ENCODE measurements around the gene ADCY10.
A peak's percentile ranks its signal among the peaks of the same experiment; 100 is the strongest.

Gene ADCY10

GRCh38 chr1:167821969-167822685 is 91.8 kb downstream of the ADCY10 start:
- Histone ChIP-seq H2AFZ (ENCODE audit: low read depth, low read length) (no peak overlapping the region), H3K9ac (ENCODE audit: low read length) (no peak overlapping the region), H3K27me3 (ENCODE audit: low read depth, low read length) (no peaks in the 10 kb centered on the region), H3K4me3 (ENCODE audit: low read length) (no peak overlapping the region), H3K9me3 (ENCODE audit: insufficient read depth, low read length) (no peaks in the 10 kb centered on the region), H3K4me2 (ENCODE audit: low read length) (no peak overlapping the region), H3K4me1 (ENCODE audit: low read length) (no peaks in the 10 kb centered on the region), H3K79me2 (ENCODE audit: low read length) (no peaks in the 10 kb centered on the region), H3K36me3 (replicated peaks; ENCODE audit: low read depth, low read length) (no peaks in the 10 kb centered on the region), H3K27ac (ENCODE audit: low read length) (no peak overlapping the region), H4K20me1 (ENCODE audit: insufficient read depth, low read length) (no peaks in the 10 kb centered on the region)
- TF ChIP-seq CTCF (IDR thresholded peaks at IDR 0.05; ENCODE audit: low read depth, low read length) (no peak), EZH2phosphoT487 (IDR thresholded peaks at IDR 0.05; ENCODE audit: low read depth) (no peak)

- Histone ChIP-seq H3K9me3 (ENCODE audit: insufficient read depth, low read length) (no peaks in the 10 kb centered on the region), H3K4me3 (ENCODE audit: low read length) (no peak overlapping the region), H3K79me2 (ENCODE audit: low read length) (no peaks in the 10 kb centered on the region), H3K27ac (ENCODE audit: low read length) (no peak overlapping the region), H3K27me3 (ENCODE audit: low read depth, low read length) (no peaks in the 10 kb centered on the region), H3K36me3 (replicated peaks; ENCODE audit: low read depth, low read length) (no peaks in the 10 kb centered on the region), H3K9ac (ENCODE audit: low read length) (no peak overlapping the region), H2AFZ (ENCODE audit: low read depth, low read length) (no peak overlapping the region), H3K4me1 (ENCODE audit: low read length) (no peaks in the 10 kb centered on the region), H4K20me1 (ENCODE audit: insufficient read depth, low read length) (no peaks in the 10 kb centered on the region), H3K4me2 (ENCODE audit: low read length) (no peak overlapping the region)
- TF ChIP-seq EZH2phosphoT487 (IDR thresholded peaks at IDR 0.05; ENCODE audit: low read depth), result no peak
- no peak for TF ChIP-seq CTCF (IDR thresholded peaks at IDR 0.05; ENCODE audit: low read depth, low read length)
These were observed 92.6 kb downstream of the ADCY10 start for GRCh38 chr1:167821356-167821685.

GRCh38 chr1:167820684-167821355 is 93.1 kb downstream of the ADCY10 start:
- no peak for TF ChIP-seq CTCF (IDR thresholded peaks at IDR 0.05; ENCODE audit: low read depth, low read length)
- no peak for TF ChIP-seq EZH2phosphoT487 (IDR thresholded peaks at IDR 0.05; ENCODE audit: low read depth)
- Histone ChIP-seq H3K27me3 (ENCODE audit: low read depth, low read length) (no peaks in the 10 kb centered on the region), H3K4me3 (ENCODE audit: low read length) (no peak overlapping the region), H3K9me3 (ENCODE audit: insufficient read depth, low read length) (no peaks in the 10 kb centered on the region), H3K4me2 (ENCODE audit: low read length) (no peak overlapping the region), H2AFZ (ENCODE audit: low read depth, low read length) (no peak overlapping the region), H3K4me1 (ENCODE audit: low read length) (no peaks in the 10 kb centered on the region), H3K9ac (ENCODE audit: low read length) (no peak overlapping the region), H3K36me3 (replicated peaks; ENCODE audit: low read depth, low read length) (no peaks in the 10 kb centered on the region), H3K27ac (ENCODE audit: low read length) (no peak overlapping the region), H4K20me1 (ENCODE audit: insufficient read depth, low read length) (no peaks in the 10 kb centered on the region), H3K79me2 (ENCODE audit: low read length) (no peaks in the 10 kb centered on the region)

- Histone ChIP-seq H3K9ac (ENCODE audit: low read length) (no peak overlapping the region), H3K27ac (ENCODE audit: low read length) (no peak overlapping the region), H3K9me3 (ENCODE audit: insufficient read depth, low read length) (peaks cover 6% of the 10 kb centered on the region; the same call in 1 of the 2 replicates), H3K27me3 (ENCODE audit: low read depth, low read length) (no peaks in the 10 kb centered on the region), H3K4me3 (ENCODE audit: low read length) (peak overlapping the region; percentile 51), H3K4me1 (ENCODE audit: low read length) (no peaks in the 10 kb centered on the region), H2AFZ (ENCODE audit: low read depth, low read length) (no peak overlapping the region; the same call in 1 of the 2 replicates), H4K20me1 (ENCODE audit: insufficient read depth, low read length) (no peaks in the 10 kb centered on the region), H3K36me3 (replicated peaks; ENCODE audit: low read depth, low read length) (no peaks in the 10 kb centered on the region), H3K4me2 (ENCODE audit: low read length) (peak overlapping the region; percentile 35; the same call in 1 of the 2 replicates), H3K79me2 (ENCODE audit: low read length) (no peaks in the 10 kb centered on the region)
- TF ChIP-seq EZH2phosphoT487 (IDR thresholded peaks at IDR 0.05; ENCODE audit: low read depth) (no peak), CTCF (IDR thresholded peaks at IDR 0.05; ENCODE audit: low read depth, low read length) (no peak)
These were observed 93.9 kb downstream of the ADCY10 start for GRCh38 chr1:167819849-167820683.

Data from OCI-LY3 (cell line).